H1 (cell line): ENCODE results near the gene DOCK10. TPM values are rescaled to one million over a fixed set of nuclear protein-coding genes. Genes with fewer than 3 reads are reported as not detected.
A peak's percentile ranks its signal among the peaks of the same experiment; 100 is the strongest.

Experiments
- CTCF ChIA-PET: fragments of 300-600 bp; sonication (Branson Sonifier 250); formaldehyde crosslinking; loops from one replicate; lab custom pipeline; 2021; ENCODE audit not compliant: partially characterized antibody; lab: Charles Lee
- POLR2A ChIA-PET: fragments of 300-600 bp; sonication (Branson Sonifier 250); formaldehyde crosslinking; loops from one replicate; lab custom pipeline; 2021; ENCODE audit warnings: inconsistent platforms; ENCODE audit not compliant: partially characterized antibody; lab: Charles Lee
- DNase-seq, 2 experiments: peaks; one replicate each; pipeline versions ENCODE4 v3.0.0 to v3.0.0-alpha.2; 2010 to 2022; ENCODE audit warnings: low spot score in 2 of 2, low read depth in 1 of 2, mixed read lengths in 1 of 2
- FAIRE-seq: peaks from 2 replicates; lab custom pipeline; 2011; peaks lifted over from hg19 to GRCh38; lab: Jason Lieb, UNC
- H2AFZ ChIP-seq: 2 replicates; pipeline ENCODE4 v1.8.1; 2012; ENCODE audit warnings: low read length, inconsistent platforms
- H2AK5ac ChIP-seq: 2 replicates; pipeline ENCODE4 v1.6.1; 2013; ENCODE audit warnings: low read depth, low read length
- H2BK120ac ChIP-seq: replicated peaks from 2 replicates; pipeline ENCODE3; 2013; ENCODE audit warnings: low read depth, low read length, inconsistent platforms
- H2BK12ac ChIP-seq: 2 replicates; pipeline ENCODE4 v1.6.1; 2013; ENCODE audit warnings: low read depth, low read length
- H2BK15ac ChIP-seq: 2 replicates; pipeline ENCODE4 v1.6.1; 2013; ENCODE audit warnings: low read length
- H2BK20ac ChIP-seq: 2 replicates; pipeline ENCODE4 v1.6.1; 2013; ENCODE audit warnings: low read length
- H2BK5ac ChIP-seq: 2 replicates; pipeline ENCODE4 v1.6.1; 2013; ENCODE audit warnings: low read depth, low read length
- H3K14ac ChIP-seq: 2 replicates; pipeline ENCODE4 v1.6.1; 2013; ENCODE audit warnings: inconsistent platforms; ENCODE audit not compliant: insufficient read length
- H3K18ac ChIP-seq: 2 replicates; pipeline ENCODE4 v1.6.1; 2013; ENCODE audit warnings: low read length; ENCODE audit errors: extremely low read depth
- H3K23ac ChIP-seq: 2 replicates; pipeline ENCODE4 v1.6.1; 2013; ENCODE audit warnings: inconsistent platforms; ENCODE audit not compliant: insufficient read length
- H3K23me2 ChIP-seq: 2 replicates; pipeline ENCODE4 v1.6.1; 2013; ENCODE audit warnings: low read depth, low read length
- H3K27ac ChIP-seq: 2 replicates; pipeline ENCODE4 v1.6.1; 2011; ENCODE audit warnings: low read depth, low read length, inconsistent platforms
- H3K27me3 ChIP-seq, 4 experiments: replicated peaks in 1 of 4; 1 replicate in 1 of 4; 2 replicates in 3 of 4; pipeline versions ENCODE4 v1.6.1 to v1.8.1; 2011 to 2013; ENCODE audit warnings: low read length in 3 of 4, mild to moderate bottlenecking in 3 of 4, inconsistent platforms in 2 of 4, mixed read lengths in 2 of 4, moderate library complexity in 1 of 4; ENCODE audit not compliant: control insufficient read depth in 3 of 4, insufficient read depth in 3 of 4; ENCODE audit errors: extremely low read depth in 1 of 4
- H3K36me3 ChIP-seq, 4 experiments: 2 replicates each; pipeline versions ENCODE4 v1.6.1 to v1.8.1; 2011 to 2013; ENCODE audit warnings: mild to moderate bottlenecking in 4 of 4, low read length in 3 of 4, moderate library complexity in 2 of 4, control low read depth in 1 of 4, inconsistent platforms in 1 of 4; ENCODE audit not compliant: insufficient read depth in 4 of 4, control insufficient read depth in 2 of 4
- H3K4ac ChIP-seq: replicated peaks from 2 replicates; pipeline ENCODE3; 2013; ENCODE audit warnings: low read length, low read depth, mixed read lengths, inconsistent platforms; ENCODE audit not compliant: insufficient read length
- H3K4me1 ChIP-seq, 4 experiments: replicated peaks in 1 of 4; 1 replicate in 1 of 4; 2 replicates in 3 of 4; pipeline versions ENCODE4 v1.6.1 to v1.8.1; 2011 to 2013; ENCODE audit warnings: low read length in 3 of 4, inconsistent platforms in 2 of 4, mixed read lengths in 1 of 4; ENCODE audit not compliant: insufficient read depth in 4 of 4, control insufficient read depth in 3 of 4
- H3K4me2 ChIP-seq, 2 experiments: 2 replicates each; pipeline versions ENCODE4 v1.6.1 to v1.8.1; 2011 to 2013; ENCODE audit warnings: low read depth in 2 of 2, low read length in 2 of 2, control low read depth in 1 of 2, inconsistent platforms in 1 of 2, mild to moderate bottlenecking in 1 of 2; ENCODE audit not compliant: insufficient read depth in 1 of 2
- H3K4me3 ChIP-seq, 4 experiments: fragments of 200-600, 300-600 bp in 1 of 4; sonication (generic), shearing (Covaris generic), sonication (Bioruptor Twin) in 1 of 4; 2 replicates each; pipeline versions ENCODE4 v1.5.1 to v1.8.1; 2011 to 2016; ENCODE audit warnings: low read length in 4 of 4, low read depth in 3 of 4, control low read depth in 2 of 4, inconsistent platforms in 2 of 4, mild to moderate bottlenecking in 2 of 4, mixed read lengths in 1 of 4, moderate library complexity in 1 of 4; ENCODE audit not compliant: insufficient read depth in 2 of 4; ENCODE audit errors: extremely low read depth in 1 of 4
- H3K56ac ChIP-seq: replicated peaks from 2 replicates; pipeline ENCODE3; 2013; ENCODE audit warnings: low read depth, mild to moderate bottlenecking, mixed read lengths, low read length, inconsistent platforms; ENCODE audit not compliant: insufficient read length
- H3K79me1 ChIP-seq: 2 replicates; pipeline ENCODE4 v1.6.1; 2013; ENCODE audit warnings: low read depth, low read length, control low read depth
- H3K79me2 ChIP-seq, 2 experiments: 2 replicates each; pipeline versions ENCODE4 v1.6.1 to v1.8.1; 2012 to 2013; ENCODE audit warnings: low read length in 2 of 2, mild to moderate bottlenecking in 2 of 2, inconsistent platforms in 1 of 2; ENCODE audit not compliant: insufficient read depth in 2 of 2, control insufficient read depth in 1 of 2
- H3K9ac ChIP-seq, 4 experiments: replicated peaks in 1 of 4; 1 replicate in 1 of 4; 2 replicates in 3 of 4; pipeline versions ENCODE4 v1.6.1 to v1.8.1; 2011 to 2013; ENCODE audit warnings: low read depth in 3 of 4, low read length in 3 of 4, control low read depth in 2 of 4, mild to moderate bottlenecking in 2 of 4, moderate library complexity in 2 of 4, inconsistent platforms in 1 of 4; ENCODE audit errors: extremely low read depth in 1 of 4
- H3K9me3 ChIP-seq, 2 experiments: 2 replicates each; pipeline versions ENCODE4 v1.6.1 to v1.8.1; 2012 to 2013; ENCODE audit warnings: mild to moderate bottlenecking in 2 of 2, moderate library complexity in 2 of 2, control low read depth in 1 of 2, inconsistent platforms in 1 of 2, low read depth in 1 of 2, low read length in 1 of 2, mixed read lengths in 1 of 2; ENCODE audit not compliant: insufficient read depth in 2 of 2
- H4K20me1 ChIP-seq, 2 experiments: replicated peaks in 1 of 2; 2 replicates each; pipeline versions ENCODE3 to v1.8.1; 2011 to 2013; ENCODE audit warnings: inconsistent platforms in 2 of 2, low read length in 2 of 2, mild to moderate bottlenecking in 1 of 2; ENCODE audit not compliant: insufficient read depth in 2 of 2, control insufficient read depth in 1 of 2
- H4K5ac ChIP-seq: 2 replicates; pipeline ENCODE4 v1.6.1; 2013; ENCODE audit warnings: low read length, low read depth, mixed read lengths, inconsistent platforms; ENCODE audit not compliant: insufficient read length
- H4K8ac ChIP-seq: 2 replicates; pipeline ENCODE4 v1.8.0; 2013; ENCODE audit warnings: mild to moderate bottlenecking, moderate library complexity, low read length, inconsistent platforms; ENCODE audit not compliant: insufficient read depth; ENCODE audit errors: extremely low read depth
- H4K91ac ChIP-seq: replicated peaks from 2 replicates; pipeline ENCODE3; 2013; ENCODE audit warnings: low read length, mixed read lengths, inconsistent platforms; ENCODE audit not compliant: insufficient read length
- CTBP2 ChIP-seq: IDR thresholded peaks from 2 replicates; pipeline ENCODE4 v1.7.0; 2011; ENCODE audit warnings: borderline replicate concordance, mild to moderate bottlenecking, moderate library complexity, mixed read lengths, low read length; ENCODE audit not compliant: insufficient read depth, insufficient read length
- TEAD4 ChIP-seq: IDR thresholded peaks from 2 replicates; pipeline ENCODE4 v1.6.1; 2012; ENCODE audit warnings: low read depth, low read length, inconsistent platforms, mixed read lengths
- WGBS, 2 experiments: shearing (Covaris generic) in 1 of 2; methylation state at CpG; one replicate each; pipeline versions ENCODE4 v1.1.6 to v1.1.7; 2013 to 2015; ENCODE audit warnings: low lambda C conversion rate in 2 of 2, mixed read lengths in 2 of 2, inconsistent platforms in 1 of 2, low coverage in 1 of 2, missing lambda C conversion rate in 1 of 2; ENCODE audit not compliant: insufficient replicate concordance in 2 of 2, insufficient coverage in 1 of 2, insufficient read length in 1 of 2; ENCODE audit errors: extremely low coverage in 1 of 2, missing lambda C conversion rate in 1 of 2; 5-methylcytosine and 5-hydroxymethylcytosine counted together
- polyA plus RNA-seq, 7 experiments: library from polyadenylated mRNA; depleted of rRNA in 3 of 7; stranded (reverse) in 5 of 7; unstranded in 2 of 7; fragments of >200 nt in 5 of 7; fragments of 200-250 nt in 2 of 7; gene quantifications; 1 replicate in 5 of 7; 2 replicates in 1 of 7; 4 replicates in 1 of 7; pipeline versions ENCODE4 v1.2.1 to v1.2.3, GENCODE V29; 2011 to 2013; ENCODE audit warnings: missing spikeins in 2 of 7, mixed read lengths in 2 of 7
- total RNA-seq: library from RNA; stranded (reverse); fragmentation: NEBNext Ultra II Directional; extraction: Animal tissue kit (Norgen Biotek cat#: 25700); gene quantifications from 2 replicates; pipeline ENCODE4 v1.2.1, GENCODE V29; 2021

DOCK10 gene
- total and polyA plus RNA-seq, 2 of the 8 experiments (the other 6 are each of a cell fraction or from before 2014, with no cell fraction given), result 0.33 to 1.6 TPM

DNA sequence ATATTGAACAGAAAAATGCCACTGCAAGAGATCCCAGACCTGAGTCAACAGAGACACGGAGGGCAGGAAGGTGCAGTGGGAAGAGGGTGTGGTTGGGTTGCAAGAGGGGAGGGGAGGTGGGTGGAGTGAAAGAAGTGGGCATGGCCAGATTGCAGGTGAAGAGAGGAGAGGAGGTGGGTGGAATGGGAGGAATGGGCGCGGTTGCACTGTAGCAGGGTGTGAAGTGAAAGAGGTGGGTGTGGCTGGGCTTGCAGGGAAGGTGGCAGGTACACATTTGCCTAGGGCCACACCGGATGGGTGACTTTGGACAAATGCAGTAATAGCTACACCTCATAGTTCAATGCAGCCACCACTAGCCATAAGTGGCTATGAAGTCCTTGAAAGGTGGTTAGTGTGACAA lies 71.1 kb downstream of the DOCK10 start:
- Histone ChIP-seq H3K27me3 (no peaks in the 10 kb centered on the region), H3K4me1 (peaks cover 0 to 2% (median 0%) of the 10 kb centered on the region in 4 experiments; a peak in 1 of 7 replicates), H3K4ac (no peak overlapping the region), H2AFZ (no peak overlapping the region), H2BK12ac (no peak overlapping the region), H4K5ac (no peak overlapping the region), H3K79me1 (no peaks in the 10 kb centered on the region), H3K14ac (no peak overlapping the region), H3K23ac (no peak overlapping the region), H4K91ac (no peak overlapping the region), H3K18ac (no peak overlapping the region), H3K23me2 (peaks cover 3% of the 10 kb centered on the region; the same call in 1 of the 2 replicates), H3K36me3 (no peaks in the 10 kb centered on the region), H3K4me2 (no peak overlapping the region), H2BK5ac (no peak overlapping the region)
- DNase-seq (peak; percentile 17 to 51), FAIRE-seq (peak; percentile 32)
- WGBS, 2 experiments, result 72% methylated on average over 4 of the region's 4 CpGs; no CpG with 5 or more reads in 1 of the 2 experiments
- TF ChIP-seq TEAD4 (peak; percentile 17; the same call in 1 of the 2 replicates), CTBP2 (no peak)
- TF ChIP-seq, all 59 proteins: peak for 1
- H4K20me1 ChIP-seq, result no peaks in the 10 kb centered on the region
- H3K56ac ChIP-seq, result no peak overlapping the region
- no peak overlapping the region for H3K4me3 ChIP-seq
- H3K27ac ChIP-seq, result no peak overlapping the region
- H4K8ac ChIP-seq, result no peak overlapping the region; the same call in 1 of the 2 replicates
- no peak overlapping the region for H3K9ac ChIP-seq
- no peak overlapping the region; the same call in 1 of the 2 replicates for H2BK15ac ChIP-seq
- H3K9me3 ChIP-seq, result no peaks in the 10 kb centered on the region
- H2BK20ac ChIP-seq, result no peak overlapping the region
- H2AK5ac ChIP-seq, result no peak overlapping the region
- H3K79me2 ChIP-seq, result no peaks in the 10 kb centered on the region
- no peak overlapping the region for H2BK120ac ChIP-seq
- CTCF ChIA-PET, result no interaction called here
- POLR2A ChIA-PET, result no interaction called here
